Measurements from ENCODE around the gene SENP1. TPM values are rescaled to one million over a fixed set of nuclear protein-coding genes. Genes with fewer than 3 reads are reported as not detected.
"Not testable (repeated sequence)": the region's sequence is repeated elsewhere in the genome, so short reads cannot be mapped to it uniquely, and the experiment has no call there.

Gene SENP1
- total RNA-seq, 1 donor from 2014 or later, result 24.0 TPM

- DNase-seq, result not testable (repeated sequence)
Measured at GRCh38 chr12:48111312-48111693, 5.4 kb upstream of the SENP1 start.

DNA sequence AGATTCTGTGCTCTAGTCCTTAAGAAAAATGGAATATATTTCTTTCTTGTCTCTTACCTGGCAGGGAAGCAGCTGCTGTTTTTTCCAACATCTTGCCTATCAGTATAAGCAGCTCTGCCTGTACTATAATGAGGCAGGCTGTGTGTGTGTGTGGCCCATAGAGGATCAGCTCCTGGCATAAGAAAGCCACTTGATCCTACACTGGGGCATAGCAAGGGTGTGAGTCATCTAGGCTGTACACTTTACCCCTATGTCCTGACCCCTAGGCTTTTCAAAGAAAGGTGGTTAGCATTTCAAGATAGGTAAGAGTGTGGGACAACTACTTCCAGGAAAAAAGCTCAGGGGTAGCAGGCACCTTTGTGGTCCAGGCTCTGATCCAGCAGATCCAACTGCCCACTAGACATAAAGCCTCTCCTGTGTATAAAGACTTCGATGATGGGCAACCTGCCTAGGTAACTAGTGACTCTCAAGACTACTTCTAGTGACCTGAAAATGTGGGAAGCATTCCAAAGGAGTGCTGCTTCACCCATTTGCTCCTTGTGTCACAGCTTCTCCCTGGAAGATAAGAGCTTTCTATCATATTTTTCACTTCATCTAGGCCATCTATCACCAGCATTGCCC is 4.9 kb upstream of the SENP1 start:
- DNase-seq, result no peak

- DNase-seq, result no peak
Measured at GRCh38 chr12:48109424-48109823, 3.5 kb upstream of the SENP1 start.

DNA sequence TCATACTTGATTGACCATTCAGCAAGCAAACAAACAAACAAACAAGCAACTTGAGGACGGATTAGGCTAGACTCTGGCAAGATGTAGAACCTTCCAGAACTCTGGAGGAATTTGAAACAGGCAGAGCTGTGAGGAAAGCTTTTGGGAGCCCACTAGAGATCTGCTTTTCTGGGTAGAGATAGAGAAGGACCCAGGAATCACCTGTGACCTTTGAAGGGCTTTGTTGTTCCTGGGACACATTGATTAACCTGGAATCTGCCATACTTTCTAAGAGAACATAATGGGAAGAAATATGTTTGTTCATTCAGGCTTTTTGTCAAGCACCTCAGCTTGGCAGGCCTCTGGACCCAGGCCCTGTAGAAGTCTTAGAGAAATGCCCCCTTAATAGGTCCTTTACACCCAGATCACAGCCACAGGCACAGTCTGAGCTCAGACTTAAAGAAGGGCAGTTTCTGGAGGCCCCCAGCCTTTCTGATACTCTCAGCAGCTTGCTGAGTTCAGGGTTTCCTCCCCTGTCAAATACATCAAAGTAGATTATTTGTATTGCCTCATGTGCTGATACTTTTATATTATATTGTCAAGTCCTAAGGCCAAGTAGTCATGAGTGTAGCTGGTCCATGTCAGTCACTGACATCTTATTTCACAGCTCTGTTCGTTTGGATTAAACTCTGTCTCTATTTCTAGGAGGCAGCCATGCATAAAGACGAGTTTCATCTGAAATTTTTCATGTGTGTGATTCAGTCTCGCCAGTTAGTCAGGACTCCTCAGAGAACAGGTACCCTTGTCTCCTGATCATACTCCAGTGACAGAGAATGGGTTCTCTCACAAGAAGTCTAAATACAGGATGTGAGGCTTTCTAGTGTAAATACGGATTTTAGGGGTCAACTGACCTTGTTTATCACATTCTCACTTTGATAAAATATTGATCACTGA is 1.1 kb upstream of the SENP1 start:
- DNase-seq, result no peak

- DNase-seq, result no peak
Measured at GRCh38 chr12:48105321-48105866, 485 bp downstream of the SENP1 start.

GRCh38 chr12:48104531-48104930 is 1.3 kb downstream of the SENP1 start:
- DNase-seq, result no peak

GRCh38 chr12:48092611-48093010 is 13.3 kb downstream of the SENP1 start:
- no peak for DNase-seq

GRCh38 chr12:48086327-48086726 is 19.6 kb downstream of the SENP1 start:
- DNase-seq, result no peak

DNA sequence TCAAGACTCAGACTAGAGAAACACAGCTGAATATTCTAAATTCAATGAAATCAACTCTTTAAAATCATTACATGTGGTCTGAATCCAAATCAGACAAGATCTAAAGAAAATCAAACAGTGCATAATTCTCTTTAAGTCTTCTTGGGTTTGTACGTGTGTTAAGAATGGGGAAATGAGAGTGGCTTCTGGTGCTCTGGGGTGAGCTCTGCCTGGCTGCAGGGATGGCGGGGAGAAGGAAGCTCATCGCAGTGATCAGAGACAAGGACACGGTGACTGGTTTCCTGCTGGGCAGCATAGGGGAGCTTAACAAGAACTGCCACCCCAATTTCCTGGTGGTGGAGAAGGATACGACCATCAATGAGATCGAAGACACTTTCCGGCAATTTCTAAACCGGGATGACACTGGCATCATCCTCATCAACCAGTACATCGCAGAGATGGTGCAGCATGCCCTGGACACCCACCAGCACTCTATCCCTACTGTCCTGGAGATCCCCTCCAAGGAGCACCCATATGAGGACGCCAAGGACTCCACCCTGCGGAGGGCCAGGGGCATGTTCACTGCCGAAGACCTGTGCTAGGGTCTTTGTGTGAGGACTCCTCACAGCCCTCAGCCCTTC is 20.9 kb downstream of the SENP1 start:
- DNase-seq, result no peak

DNA sequence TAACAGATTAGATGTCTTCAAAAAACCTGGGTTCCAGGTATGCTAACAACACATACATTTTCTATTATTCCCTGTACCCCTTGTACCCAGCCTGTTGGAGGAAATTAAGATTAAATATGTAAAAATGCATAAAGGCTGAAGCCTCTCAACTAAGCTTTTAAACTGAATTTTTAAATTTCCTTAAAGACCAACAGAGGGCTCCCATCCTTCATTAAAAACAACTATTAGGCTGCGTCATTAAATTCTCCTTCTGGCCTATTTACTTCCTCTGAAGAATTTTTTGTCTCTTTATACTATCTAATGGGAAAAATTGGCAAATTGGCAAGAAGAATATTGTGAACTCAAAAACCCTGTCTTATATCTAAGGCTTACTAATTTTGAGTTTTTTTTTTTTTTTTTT is 21.8 kb downstream of the SENP1 start:
- no peak for DNase-seq

DNA sequence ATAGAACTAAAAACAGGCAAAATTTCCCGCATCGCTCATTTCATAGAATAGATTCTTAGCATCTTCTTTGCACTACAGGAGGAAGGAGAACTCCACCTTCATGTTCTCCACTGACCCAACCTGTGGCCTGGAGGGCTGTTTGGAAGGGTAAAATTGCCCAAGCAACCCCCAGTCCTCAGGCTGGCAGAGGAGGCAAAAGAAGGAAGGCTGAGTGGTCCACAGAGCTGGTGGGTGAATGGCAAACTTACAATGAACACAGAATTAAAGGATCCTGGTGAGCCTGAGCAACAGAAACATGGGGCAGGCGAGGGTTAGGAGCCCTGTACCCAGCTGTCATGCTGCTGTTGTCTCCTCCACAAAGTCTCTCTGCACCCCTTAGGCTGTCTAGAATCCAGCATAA is 25.1 kb downstream of the SENP1 start:
- DNase-seq, result no peak

GRCh38 chr12:48080285-48080684 is 25.6 kb downstream of the SENP1 start:
- DNase-seq, result no peak

DNA sequence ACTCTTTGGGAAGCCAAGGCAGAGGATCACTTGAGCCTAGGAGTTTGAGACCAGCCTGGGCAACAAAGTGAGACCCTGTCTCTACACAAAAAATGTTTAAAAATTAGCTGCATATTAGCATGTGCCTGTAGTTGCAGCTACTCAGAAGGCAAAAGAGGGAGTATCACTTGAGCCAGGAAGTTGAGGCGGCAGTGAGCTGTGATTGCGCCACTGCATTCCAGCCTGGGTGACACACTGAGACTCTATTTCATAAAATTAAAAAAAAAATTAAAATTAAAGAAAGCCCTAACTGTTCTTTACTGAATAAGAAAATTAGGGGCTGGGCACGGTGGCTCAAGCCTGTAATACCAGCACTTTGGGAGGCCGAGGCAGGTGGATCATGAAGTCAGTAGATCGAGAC is 27.0 kb downstream of the SENP1 start:
- no peak for DNase-seq

DNA sequence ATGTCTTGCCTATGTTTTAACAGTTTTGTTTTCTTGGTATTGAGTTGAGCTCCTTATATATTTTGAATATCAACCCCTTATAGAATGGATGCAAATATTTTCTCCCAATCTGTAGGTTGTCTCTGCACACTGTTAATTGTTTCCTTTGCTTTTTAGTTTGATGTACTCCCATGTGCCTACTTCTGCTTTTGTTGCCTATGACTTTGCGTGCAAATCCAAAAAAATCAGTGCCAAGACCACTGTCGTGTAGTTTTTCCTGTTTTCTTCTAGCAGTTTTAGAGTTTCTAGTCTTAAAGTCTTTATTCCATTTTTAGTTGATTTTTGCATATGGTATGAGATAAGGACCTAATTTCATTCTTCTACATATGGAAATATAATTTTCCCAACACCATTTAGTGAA is 28.8 kb downstream of the SENP1 start:
- DNase-seq, result no peak

GRCh38 chr12:48075832-48076231 is 30.0 kb downstream of the SENP1 start:
- no peak for DNase-seq

GRCh38 chr12:48074266-48074665 is 31.6 kb downstream of the SENP1 start:
- DNase-seq, result no peak

DNA sequence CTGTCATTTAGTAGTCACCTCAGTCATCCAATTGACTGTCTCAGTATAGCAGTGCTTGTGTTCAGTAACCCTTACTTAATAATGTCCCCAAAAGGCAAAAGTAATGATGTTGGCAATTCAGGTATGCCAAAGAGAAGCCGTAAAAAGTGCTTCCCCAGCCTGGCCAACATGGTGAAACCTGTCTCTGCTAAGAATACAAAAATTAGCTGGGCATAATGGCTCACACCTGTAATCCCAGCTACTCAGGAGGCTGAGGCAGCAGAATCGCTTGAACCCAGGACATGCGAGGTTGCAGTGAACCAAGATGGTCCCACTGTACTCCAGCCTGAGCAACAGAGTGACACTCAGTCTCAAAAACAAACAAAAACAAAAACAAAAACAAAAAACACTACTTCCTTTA is 33.6 kb downstream of the SENP1 start:
- no peak for DNase-seq

- DNase-seq, result no peak
Measured at GRCh38 chr12:48071808-48072207, 34.1 kb downstream of the SENP1 start.

GRCh38 chr12:48070731-48071130 is 35.1 kb downstream of the SENP1 start:
- DNase-seq, result no peak

DNA sequence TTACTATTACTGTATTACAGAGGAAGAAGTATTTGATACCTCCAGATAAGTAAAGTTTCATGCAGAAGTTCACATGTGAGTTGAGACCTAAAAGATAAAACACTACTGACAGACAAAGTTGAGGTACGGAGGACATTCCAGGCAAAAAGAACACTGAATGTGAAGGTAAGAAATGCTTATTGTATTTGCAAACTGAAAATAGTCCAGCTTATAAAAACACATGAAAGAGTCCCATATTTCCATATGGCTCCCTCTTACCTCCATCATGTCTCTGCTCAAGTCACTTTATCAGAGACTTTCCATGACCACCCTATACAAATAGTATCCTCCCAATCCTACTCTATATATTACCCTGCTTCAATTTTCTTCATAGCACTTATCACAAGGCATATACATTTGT is 35.8 kb downstream of the SENP1 start:
- no peak for DNase-seq

DNA sequence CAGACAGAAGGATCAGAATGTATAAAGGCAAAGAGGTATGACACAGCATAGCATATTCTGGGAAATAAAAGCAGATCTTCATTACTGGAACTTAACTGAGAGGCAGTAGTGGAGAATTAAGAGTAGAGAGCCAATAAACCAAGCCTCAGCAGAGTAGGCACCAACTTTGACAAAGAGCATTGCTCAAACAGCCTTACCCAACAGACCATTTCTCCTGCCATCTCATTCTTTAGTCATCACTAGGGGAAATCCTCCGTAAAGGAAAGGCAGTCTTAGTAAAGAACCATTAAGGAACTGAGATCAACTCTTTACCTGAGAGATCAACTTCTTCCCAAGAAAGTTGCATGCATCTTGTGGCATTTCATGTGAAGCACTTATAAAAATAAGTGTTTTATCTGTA is 36.6 kb downstream of the SENP1 start:
- no peak for DNase-seq

DNA sequence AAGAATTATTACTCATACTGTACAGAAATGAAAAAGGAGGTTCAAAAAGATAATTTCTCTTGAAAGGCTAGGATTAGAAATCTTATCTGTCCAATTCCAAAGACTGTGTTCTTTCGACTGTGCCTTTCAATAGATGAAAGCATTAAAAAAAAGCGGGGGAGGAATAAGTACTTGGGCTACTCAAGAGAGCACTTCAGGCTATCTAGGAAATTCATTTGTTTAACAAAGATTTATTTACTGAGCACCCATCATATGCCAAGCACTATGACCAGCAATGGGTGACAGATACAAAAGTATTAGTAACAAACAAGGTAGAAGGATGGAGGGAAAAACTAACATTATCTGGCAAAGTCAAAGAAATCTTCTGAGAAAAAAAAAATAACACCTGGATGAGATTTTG is 37.4 kb downstream of the SENP1 start:
- no peak for DNase-seq

DNA sequence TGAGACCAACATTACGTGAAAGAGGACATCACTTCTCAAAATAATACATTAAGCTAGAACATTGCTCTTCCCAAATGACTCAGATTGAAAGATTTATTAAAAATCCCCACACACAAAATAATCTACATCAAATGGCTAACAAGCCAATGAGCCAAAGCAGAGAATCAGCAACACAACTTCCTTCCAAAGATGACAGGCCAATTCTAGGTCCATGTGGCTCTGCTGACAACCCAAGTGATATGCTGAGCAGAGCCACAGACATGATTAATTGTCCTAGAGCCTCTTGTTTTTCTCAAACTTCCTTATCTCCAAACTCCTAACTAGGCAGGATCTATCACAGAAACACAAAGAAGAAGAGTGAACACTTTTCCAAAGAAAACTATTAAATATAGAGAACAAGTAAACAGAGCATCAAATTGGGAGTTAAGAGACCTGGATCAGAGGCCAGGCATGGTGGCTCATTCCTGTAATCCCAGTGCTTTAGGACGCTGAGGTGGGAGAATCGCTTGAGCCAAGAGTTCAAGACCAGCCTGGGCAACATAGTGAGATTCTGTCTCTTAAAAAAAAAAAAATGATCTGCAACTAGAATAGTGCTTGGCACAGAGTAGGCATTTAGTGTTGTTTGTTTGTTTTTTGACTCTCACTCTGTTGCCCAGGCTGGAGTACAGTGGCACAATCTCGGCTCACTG is 38.5 kb downstream of the SENP1 start:
- DNase-seq, result no peak
